GM21619 (cell line): ENCODE results near the gene SLC4A8.

ENCODE experiments used
- ATAC-seq: cut with Tn5 transposase; IDR thresholded peaks from one replicate; pipeline ENCODE4 v1.9.1; 2021; ENCODE audit not compliant: unreplicated experiment

SLC4A8 gene

GRCh38 chr12:51524386-51524901 lies 99.8 kb downstream of the SLC4A8 start:
- ATAC-seq: no peak

DNA sequence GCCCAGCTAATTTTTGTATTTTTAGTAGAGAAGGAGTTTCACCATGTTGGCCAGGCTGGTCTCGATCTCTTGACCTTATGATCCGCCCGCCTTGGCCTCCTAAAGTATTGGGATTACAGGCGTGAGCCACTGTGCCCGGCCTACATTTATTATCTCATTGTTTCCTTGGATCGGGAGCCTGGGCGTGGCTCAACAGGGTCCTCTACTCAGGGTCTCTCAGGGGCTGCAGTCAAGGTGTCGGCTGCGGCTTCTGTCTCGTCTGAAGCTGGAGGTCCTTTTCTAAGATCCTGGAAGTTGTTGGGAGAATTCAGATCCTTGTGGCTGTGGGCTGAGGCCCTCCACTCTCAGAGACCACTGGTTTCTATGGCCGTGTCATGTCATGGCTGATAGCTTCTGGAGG lies 100.9 kb downstream of the SLC4A8 start:
- no peak for ATAC-seq

DNA sequence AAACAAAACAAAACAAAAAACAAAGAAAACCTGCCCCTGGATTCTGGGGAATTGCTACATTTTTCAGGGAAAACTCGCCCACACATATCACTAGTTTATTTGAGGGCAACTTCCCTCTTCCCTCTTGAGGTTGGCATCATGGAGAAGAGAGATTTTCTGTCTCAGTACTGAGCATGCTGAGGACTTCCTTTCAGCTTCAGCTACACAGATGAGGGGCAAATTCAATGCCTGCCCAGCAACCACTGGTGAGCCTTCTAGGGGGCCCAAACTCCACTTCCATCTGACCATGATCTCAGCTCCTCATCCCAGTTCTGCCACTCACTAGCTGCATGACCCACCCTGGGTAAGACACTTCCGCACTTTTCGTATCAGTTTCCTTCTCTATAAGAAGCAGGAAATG lies 103.3 kb downstream of the SLC4A8 start:
- no peak for ATAC-seq

DNA sequence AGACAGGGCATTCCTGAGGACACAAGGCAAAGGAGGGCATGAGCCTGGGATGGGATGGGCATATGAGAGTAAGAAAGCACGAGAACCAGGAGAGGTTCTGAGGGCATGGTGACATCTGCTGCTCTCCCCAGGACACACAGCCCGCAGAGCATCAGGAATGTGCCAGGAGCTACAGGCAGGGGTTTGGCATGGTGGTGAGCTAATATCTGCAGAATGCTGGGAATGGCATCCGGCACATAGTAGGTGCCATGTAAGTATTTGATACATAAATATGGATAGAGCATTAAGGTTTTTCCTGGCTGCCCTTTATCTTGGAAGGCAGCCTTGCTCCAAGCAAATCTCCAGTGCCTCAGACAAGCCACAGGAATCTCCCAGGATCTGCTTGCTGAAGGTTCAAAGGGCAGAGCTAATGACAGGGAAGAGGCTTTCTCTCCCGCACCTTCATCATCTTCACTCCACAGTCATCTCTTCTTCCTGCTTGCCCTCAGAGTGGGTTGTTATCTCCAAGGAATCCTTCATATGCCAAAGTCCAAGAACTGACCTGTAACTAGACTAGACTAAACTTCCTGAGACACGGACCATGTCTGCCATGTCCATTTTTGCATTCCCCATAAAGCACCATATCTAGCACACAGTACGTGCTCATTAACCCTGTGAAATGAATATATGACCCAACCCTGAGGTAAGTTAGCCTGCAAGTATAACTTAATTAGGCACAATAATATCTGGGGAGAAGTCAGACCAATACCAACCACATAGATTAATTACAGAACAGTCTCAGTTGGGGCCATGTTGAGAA lies 104.4 kb downstream of the SLC4A8 start:
- no peak for ATAC-seq

GRCh38 chr12:51529651-51529970 lies 105.0 kb downstream of the SLC4A8 start:
- no peak for ATAC-seq

DNA sequence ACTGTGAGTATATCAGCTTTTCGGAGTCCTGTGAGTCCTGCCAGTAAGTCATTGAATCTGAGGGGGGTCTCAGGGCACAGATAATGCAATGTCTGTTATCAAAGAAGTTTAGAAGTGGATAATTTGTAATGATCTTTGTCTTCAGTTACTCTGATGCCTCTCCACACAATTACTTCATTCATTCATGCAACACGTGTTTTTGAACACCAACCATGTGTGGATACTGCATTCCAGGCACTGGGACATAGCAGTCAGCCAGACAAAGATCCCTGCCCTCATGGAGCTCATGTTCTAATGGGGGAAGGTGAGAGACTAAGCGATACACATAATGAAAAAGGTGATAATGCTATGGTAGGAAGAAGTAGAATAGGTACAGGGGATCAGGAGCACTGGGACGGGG lies 105.6 kb downstream of the SLC4A8 start:
- ATAC-seq: no peak

DNA sequence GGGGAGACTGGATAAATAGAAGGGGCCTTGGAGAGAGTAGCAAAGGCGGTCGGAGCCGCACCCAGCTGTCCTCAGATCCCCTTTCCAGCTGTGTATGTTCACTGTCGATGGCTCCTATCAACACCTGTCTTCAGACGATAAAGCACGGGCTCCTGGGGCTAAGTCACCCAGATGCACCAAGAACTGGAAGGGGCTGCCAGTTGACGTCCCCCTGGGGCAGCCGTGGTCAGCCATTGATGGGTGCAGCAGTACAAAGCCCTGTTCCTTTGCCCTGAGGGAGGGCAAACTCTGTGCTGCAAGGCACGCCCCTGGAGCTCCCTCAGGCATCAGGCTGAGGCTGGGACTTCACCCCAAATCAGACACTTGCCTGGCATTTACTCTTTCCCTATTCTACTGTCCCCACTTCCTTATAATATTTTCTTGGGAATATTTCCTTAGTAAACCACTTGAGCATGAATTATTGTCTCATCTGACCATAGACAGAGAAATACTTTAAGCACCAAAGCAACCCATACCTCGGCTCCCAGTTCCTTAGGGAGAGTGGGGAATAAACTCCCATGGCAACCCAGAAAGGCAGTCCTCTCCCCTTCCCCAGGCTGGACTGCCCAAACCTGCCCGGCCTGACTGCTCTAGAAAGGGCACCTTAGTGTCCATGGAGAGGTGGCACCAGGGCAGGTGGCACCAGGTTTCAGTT lies 106.8 kb downstream of the SLC4A8 start:
- ATAC-seq: peak; percentile 13

- ATAC-seq: peak; percentile 83
These were observed 107.4 kb downstream of the SLC4A8 start for GRCh38 chr12:51531978-51532497.

DNA sequence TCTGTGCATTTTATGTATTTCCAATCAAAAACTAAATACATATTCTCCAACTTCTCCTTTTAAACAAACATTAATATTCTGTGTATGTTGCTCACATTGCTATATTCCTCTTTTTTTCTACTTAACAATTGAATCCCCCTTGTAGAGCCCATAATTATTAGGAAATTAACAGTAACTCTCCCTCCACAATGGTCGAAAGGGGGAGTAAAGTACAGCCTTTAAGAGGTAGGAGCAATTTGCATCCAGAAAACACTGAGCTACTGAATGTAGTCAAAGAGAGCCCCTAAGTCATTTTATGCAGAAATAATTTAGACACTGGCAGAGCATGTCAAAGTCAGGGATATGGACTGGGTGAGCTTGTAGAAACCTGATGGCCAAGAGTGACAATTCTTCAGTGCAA lies 109.2 kb downstream of the SLC4A8 start:
- no peak for ATAC-seq

DNA sequence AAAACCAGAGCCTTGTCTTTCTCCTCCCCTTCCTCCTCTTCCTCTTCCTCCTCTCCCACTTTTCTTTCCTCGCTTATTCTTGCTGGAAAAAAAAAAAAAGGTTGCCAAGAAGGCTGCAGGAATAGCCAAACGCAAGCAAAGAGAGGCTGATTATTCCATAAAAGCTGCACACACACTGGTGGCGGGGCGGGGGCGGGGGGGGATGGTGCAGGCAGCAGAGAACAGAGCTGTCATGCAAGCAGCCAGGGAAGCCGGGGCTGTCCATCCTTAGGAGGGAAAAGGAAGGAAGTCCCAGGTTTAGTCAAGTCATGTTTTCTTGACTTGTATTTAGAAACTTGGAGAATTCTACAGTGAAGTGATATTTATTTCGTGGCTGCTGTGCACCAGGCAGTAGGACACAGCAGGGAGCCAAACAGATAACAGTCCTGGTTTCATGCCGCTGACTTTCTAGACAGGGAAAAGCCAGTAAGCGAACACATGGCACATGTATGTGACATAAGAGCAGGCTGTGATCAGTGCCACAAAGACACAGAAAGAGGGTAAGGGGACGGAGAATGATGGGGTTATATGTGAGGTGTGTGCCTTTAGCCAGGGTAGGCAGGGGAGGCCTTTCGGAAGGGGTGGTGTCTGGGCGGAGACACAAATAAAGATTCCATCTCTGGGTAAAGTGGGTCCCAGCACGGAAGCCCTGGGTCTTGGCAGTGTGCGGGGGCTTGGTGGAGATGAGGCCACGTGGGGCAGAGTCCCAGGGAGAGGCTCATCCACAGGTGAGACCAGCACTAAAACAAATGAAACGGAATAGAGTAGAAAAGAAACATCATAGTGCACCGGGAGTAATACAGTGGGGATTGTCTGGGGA lies 109.8 kb downstream of the SLC4A8 start:
- no peak for ATAC-seq

- no peak for ATAC-seq
These were observed 111.5 kb downstream of the SLC4A8 start for GRCh38 chr12:51536159-51536558.

GRCh38 chr12:51538149-51538548 lies 113.5 kb downstream of the SLC4A8 start:
- no peak for ATAC-seq

GRCh38 chr12:51538599-51538998 lies 114.0 kb downstream of the SLC4A8 start:
- ATAC-seq: no peak

- ATAC-seq: no peak
These were observed 116.4 kb downstream of the SLC4A8 start for GRCh38 chr12:51540996-51541395.

DNA sequence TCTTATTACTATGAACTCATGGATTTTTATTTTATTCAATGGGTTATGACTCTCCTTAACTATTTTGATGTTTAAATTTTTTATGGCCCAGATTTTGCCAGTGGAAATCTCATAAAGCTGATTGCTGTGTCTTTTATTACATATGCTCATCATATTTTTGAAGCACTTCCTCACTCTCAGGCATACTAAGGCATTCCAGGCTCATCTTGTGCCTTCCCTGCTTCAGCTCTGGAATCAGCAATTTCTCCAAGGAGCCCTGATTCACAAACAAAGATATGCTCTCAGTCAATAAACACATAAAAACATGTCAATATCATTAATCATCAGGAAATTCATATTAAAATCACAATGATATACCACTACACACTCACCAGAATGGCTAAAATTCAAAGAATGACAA lies 121.5 kb downstream of the SLC4A8 start:
- ATAC-seq: no peak

GRCh38 chr12:51547606-51548005 lies 123.0 kb downstream of the SLC4A8 start:
- no peak for ATAC-seq

DNA sequence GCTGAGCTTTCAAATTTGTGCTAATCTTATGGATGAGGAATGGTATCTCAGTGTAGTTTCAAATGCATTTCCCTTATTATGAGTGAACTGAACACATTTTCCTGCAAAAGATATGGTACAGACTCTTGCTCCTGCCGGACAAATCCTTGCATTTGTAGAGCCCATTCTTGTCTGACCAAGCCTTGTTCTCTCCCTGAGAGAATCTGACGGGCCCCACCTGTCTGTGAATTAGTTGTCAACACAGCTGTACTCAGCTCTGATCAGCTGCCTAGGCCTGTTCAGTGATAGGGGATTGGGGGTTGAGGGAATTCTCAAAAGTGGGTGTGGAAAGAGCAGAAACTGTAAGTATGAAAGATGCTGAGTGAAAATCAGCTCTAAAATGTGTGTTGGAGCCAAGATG lies 123.6 kb downstream of the SLC4A8 start:
- ATAC-seq: no peak

- no peak for ATAC-seq
These were observed 125.0 kb downstream of the SLC4A8 start for GRCh38 chr12:51549637-51550036.
